ENCODE measurements around the gene HLTF.
"Not testable (repeated sequence)": the region's sequence is repeated elsewhere in the genome, so short reads cannot be mapped to it uniquely, and the experiment has no call there.

The HLTF gene

GRCh38 chr3:149086232-149086988, at the start of gene HLTF:
Gene HLTF (minus strand): TSS chr3:149086533. CDS start chr3:149086336, 197 bp downstream.
- DNase-seq: peak; percentile 95

- DNase-seq: no peak
These were observed 48.2 kb upstream of the HLTF start for GRCh38 chr3:149134575-149134974.

- no peak for DNase-seq
These were observed 45.3 kb upstream of the HLTF start for GRCh38 chr3:149131589-149131988.

GRCh38 chr3:149129326-149130205, 43.2 kb upstream of the HLTF start, which contains the start of gene HPS3:
Gene HPS3 (plus strand): TSS chr3:149129638. CDS start chr3:149129724, 86 bp downstream.
- peak; percentile 93 for DNase-seq

GRCh38 chr3:149128821-149129220, 42.5 kb upstream of the HLTF start:
- DNase-seq: no peak

- no peak for DNase-seq
These were observed 36.6 kb upstream of the HLTF start for GRCh38 chr3:149122721-149123578.

- DNase-seq: no peak
These were observed 34.0 kb upstream of the HLTF start for GRCh38 chr3:149120051-149120972.

GRCh38 chr3:149119466-149119865, 33.1 kb upstream of the HLTF start:
- no peak for DNase-seq

GRCh38 chr3:149118724-149119123, 32.4 kb upstream of the HLTF start:
- DNase-seq: no peak

GRCh38 chr3:149115114-149115513, 28.8 kb upstream of the HLTF start:
- DNase-seq: no peak

- no peak for DNase-seq
These were observed 28.1 kb upstream of the HLTF start for GRCh38 chr3:149114458-149114857.

GRCh38 chr3:149104484-149104883, 18.2 kb upstream of the HLTF start:
- no peak for DNase-seq

GRCh38 chr3:149101641-149102040, 15.3 kb upstream of the HLTF start:
- DNase-seq: no peak

GRCh38 chr3:149101154-149101553, 14.8 kb upstream of the HLTF start:
- DNase-seq: no peak

GRCh38 chr3:149097987-149098386, 11.7 kb upstream of the HLTF start:
- not testable (repeated sequence) for DNase-seq

- no peak for DNase-seq
These were observed 9.2 kb upstream of the HLTF start for GRCh38 chr3:149095487-149095886.

- DNase-seq: no peak
These were observed 5.7 kb upstream of the HLTF start for GRCh38 chr3:149091983-149092382.

- DNase-seq: no peak
These were observed 4.6 kb upstream of the HLTF start for GRCh38 chr3:149090907-149091306.

GRCh38 chr3:149090461-149090860, 4.1 kb upstream of the HLTF start:
- DNase-seq: no peak

- DNase-seq: no peak
These were observed 3.1 kb upstream of the HLTF start for GRCh38 chr3:149089395-149089794.

GRCh38 chr3:149087208-149087607, 875 bp upstream of the HLTF start:
- no peak for DNase-seq

- DNase-seq: no peak
These were observed 503 bp downstream of the HLTF start for GRCh38 chr3:149085828-149086231.

Data from activated effector memory CD4-positive, alpha-beta T cell treated with anti-CD3 and anti-CD28 coated beads, Interleukin-2, amount 50 U/mL, for 16 hours (primary cell).